ENCODE results near the gene VAV2.
"Not testable (repeated sequence)": the region's sequence is repeated elsewhere in the genome, so short reads cannot be mapped to it uniquely, and the experiment has no call there.

Gene VAV2

GRCh38 chr9:133995012-133995896, 3.1 kb upstream of the VAV2 start:
- peak; percentile 68 for DNase-seq

DNA sequence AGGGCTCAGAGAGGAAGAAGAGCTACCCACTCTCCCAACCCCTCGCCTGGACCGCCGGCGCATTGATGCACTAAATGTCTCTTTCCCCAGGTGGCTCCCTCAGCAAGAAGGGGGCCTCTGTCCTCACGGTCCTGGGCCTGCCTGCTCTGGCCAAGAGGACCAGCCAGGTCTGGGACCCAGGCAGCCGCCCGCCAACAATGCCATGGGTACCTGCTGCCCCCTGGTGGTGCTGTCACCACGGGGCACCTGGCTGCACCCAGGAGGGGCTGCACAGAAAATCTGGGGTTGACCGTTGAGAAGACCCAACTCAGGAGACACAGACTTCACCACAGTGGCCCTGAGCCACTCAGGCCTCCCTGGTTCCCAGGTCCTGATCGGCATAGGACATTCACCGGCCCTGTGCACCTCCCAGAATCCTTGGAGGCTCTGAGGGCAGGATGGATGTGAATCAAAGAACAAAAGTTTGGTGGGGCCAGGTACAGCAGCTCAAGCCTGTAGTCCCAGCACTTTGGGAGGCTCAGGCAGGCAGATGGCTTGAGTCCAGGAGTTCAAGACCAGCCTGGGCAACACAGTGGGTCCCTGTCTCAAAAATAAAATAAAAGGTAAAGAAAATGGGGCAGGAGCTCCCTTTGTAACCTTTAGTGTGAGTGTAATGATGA, 2.4 kb upstream of the VAV2 start:
- peak; percentile 87 for DNase-seq

GRCh38 chr9:133993635-133994253, 1.6 kb upstream of the VAV2 start:
- DNase-seq: no peak

- DNase-seq: peak; percentile 88
These were observed 883 bp upstream of the VAV2 start for GRCh38 chr9:133992780-133993634.

DNA sequence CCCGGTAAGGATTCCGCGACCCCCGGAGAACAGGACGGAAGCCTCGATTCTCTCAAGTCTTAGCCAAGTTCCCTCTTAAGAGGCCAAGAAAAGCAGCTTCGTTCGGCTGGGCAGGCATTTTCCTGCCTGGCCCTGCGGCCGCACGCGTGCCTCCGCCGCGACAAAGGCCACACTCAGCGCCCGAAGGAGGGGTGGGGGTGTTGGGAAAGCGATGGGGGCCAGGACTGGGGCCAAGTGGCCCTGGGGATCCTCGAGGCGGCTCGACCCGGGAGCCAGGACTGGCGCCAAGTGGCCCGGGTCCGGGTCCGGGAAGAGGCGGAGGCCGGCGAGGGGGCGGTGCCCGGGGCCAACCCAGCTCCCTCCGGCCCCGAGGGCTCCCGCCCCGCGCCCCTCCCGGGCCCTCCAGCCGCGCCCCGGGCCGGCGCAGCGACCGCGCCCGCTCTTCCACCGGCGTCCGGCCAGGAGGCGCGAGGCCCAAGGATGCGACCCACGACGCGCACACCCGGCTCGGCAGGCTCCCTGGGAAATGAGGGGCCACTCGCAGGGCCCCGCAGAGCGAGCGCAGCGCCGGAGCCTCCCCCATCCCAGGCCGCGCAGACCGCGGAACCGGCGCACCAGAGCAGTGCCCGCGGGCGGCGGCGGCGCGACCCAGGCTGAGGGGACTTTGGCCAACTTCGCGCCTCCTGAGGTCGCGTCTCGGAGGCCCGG, 756 bp downstream of the VAV2 start:
- DNase-seq: peak; percentile 39

DNA sequence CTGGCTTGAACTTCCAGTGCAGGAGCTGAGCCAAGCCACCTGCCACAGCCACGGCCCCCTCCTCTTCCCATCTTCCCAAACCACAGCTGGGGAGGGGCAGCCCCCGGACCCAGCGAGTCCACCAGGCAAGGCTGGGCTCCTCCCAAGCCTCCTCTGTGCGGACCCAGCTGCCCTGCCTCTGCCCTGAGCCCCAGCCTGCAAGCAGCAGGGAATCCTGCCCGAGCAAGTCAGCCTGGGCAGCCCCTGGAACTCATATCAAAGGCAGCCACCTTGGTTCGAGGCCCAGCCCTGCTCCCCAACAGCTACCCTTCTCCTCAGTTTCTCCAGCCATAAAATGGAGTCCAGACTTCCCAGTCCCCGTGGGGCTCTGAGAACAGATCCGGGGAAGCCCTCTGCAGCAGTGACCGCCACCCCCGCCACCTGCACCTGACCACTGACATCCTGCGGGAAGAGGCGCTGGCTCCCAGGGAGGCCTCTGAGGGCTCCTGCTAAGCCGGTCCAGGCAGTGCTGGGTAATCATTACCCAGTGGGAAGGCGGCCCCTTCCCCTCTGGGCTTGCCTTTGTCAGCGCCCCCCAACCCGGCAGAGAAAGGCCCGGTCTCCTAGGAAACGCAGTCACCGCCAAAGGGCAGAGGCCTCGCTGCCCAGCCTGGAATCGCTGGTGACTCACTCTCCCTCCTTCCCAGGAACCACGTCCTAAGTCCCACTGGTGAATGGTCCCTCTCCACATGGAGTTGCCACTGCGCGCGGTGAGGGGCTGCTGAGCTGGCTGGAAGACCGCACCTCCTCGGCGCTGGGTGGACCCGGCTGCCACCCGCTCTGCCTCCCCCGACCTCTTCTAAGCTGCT, 1.5 kb downstream of the VAV2 start:
- DNase-seq: no peak

GRCh38 chr9:133989625-133990365, 2.3 kb downstream of the VAV2 start:
- DNase-seq: no peak

DNA sequence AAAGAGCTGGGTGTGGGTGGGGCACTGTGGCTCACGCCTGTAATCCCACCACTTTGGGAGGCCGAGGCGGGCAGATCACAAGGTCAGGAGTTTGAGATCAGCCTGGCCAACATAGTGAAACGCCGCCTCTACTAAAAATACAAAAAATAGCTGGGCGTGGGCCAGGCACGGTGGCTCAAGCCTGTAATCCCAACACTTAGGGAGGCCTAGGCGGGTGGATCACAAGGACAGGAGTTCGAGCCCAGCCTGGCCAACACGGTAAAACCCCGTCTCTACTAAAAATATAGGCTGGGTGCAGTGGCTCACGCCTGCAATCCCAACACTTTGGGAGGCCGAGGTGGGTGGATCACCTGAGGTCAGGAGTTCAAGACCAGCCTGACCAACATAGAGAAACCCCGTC, 3.4 kb downstream of the VAV2 start:
- DNase-seq: not testable (repeated sequence)

- no peak for DNase-seq
These were observed 4.0 kb downstream of the VAV2 start for GRCh38 chr9:133987946-133988665.

GRCh38 chr9:133987446-133987788, 4.7 kb downstream of the VAV2 start:
- no peak for DNase-seq

- DNase-seq: no peak
These were observed 5.2 kb downstream of the VAV2 start for GRCh38 chr9:133986774-133987445.

DNA sequence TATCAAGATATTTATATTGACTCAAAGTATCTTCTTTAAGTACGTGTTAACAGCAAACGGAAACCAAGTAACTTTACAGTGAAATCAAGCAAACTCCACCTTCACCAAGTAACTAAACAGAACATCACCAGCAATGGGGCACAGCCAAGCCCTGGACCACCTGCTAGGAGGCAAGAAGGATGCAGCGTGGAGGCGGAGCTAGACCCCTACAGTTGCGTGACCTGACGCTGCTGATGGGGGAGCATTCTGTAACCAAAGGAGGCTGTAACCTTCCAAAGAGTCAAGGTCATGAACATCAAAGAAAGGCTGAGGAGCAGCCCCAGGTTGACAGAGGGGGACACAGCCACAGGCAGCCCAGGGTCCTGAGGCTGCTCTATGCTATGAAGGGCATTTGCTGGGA, 6.1 kb downstream of the VAV2 start:
- no peak for DNase-seq

DNA sequence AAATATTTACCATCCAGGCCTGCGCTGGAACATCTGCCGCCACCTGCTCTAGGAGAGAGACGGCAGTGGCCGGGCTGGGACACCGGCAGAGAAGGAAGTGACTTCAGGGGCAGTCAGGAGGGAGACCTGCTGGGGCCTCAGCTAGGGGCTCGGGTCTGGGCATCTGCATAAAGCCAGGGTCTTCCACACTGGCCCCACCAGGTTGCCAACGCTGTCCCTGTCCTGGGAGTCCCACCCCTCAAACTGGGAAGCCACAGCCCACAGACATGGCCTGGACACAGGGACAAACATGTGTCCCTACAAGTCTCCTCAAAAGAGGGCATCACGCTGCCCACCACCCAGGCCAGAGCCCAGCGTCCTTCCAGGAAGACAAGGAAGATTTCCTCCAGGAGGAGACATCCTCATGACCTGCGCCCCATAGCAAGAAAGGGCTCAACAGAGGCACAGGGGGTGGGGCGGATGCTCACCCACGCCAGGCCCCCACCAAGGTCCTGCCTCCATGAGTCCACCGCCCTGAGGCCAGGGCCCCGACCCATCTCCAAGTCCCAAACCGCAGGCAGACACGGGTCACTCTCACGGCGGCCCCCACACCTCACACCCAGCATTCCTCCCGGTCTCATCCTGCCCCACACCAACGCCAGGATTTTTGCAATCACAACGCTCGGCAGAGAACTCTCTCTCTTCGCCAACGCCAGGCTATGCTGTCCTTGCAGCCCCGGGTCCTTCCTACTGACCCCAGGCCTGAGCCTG, 9.0 kb downstream of the VAV2 start:
- no peak for DNase-seq

- DNase-seq: no peak
These were observed 10.0 kb downstream of the VAV2 start for GRCh38 chr9:133981958-133982681.

GRCh38 chr9:133981589-133981957, 10.6 kb downstream of the VAV2 start:
- DNase-seq: no peak

GRCh38 chr9:133980864-133981588, 11.1 kb downstream of the VAV2 start:
- DNase-seq: no peak
